Endothelial cell of umbilical vein (primary cell): ENCODE measurements around the gene WDR77. TPM values are rescaled to one million over a fixed set of nuclear protein-coding genes. Genes with fewer than 3 reads are reported as not detected.

Source experiments
- BruUV-seq: library from RNA; stranded (reverse); fragments of 400-500 nt; replicated peaks from 2 replicates; lab custom pipeline; 2021; lab: Mats Ljungman, UMichigan
- CTCF ChIA-PET: fragments of 300-600, 350-600 bp; sonication (Branson Sonifier 250); formaldehyde crosslinking; loops from one replicate; lab custom pipeline; 2021; ENCODE audit warnings: antibody characterized with exemption, inconsistent platforms; lab: Charles Lee
- POLR2A ChIA-PET: fragments of 300-600, 350-600 bp; sonication (Branson Sonifier 250); formaldehyde crosslinking; loops from one replicate; lab custom pipeline; 2021; ENCODE audit warnings: antibody characterized with exemption, inconsistent platforms; lab: Charles Lee
- DNase-seq: peaks from one replicate; pipeline ENCODE4 v3.0.0-alpha.2; 2011; ENCODE audit warnings: low read depth, low spot score
- FAIRE-seq: peaks from 2 replicates; lab custom pipeline; 2011; peaks lifted over from hg19 to GRCh38; lab: Jason Lieb, UNC
- H2AFZ ChIP-seq: 2 replicates; pipeline ENCODE4 v1.6.0; 2012; ENCODE audit warnings: low read depth, low read length, control low read depth, inconsistent platforms
- H3K27ac ChIP-seq: 2 replicates; pipeline ENCODE4 v1.5.1; 2011; ENCODE audit warnings: low read depth, mild to moderate bottlenecking, control low read depth, low read length, moderate library complexity; ENCODE audit not compliant: insufficient read depth
- H3K27me3 ChIP-seq, 2 experiments: 2 replicates each; pipeline versions ENCODE4 v1.6.0 to v1.6.1; 2011; ENCODE audit warnings: low read length in 2 of 2, mixed read lengths in 1 of 2; ENCODE audit not compliant: control insufficient read depth in 2 of 2, insufficient read depth in 2 of 2
- H3K36me3 ChIP-seq, 2 experiments: 2 replicates in 1 of 2; 3 replicates in 1 of 2; pipeline ENCODE4 v1.5.1; 2011; ENCODE audit warnings: low read length in 2 of 2, mild to moderate bottlenecking in 1 of 2, moderate library complexity in 1 of 2; ENCODE audit not compliant: control insufficient read depth in 2 of 2, insufficient read depth in 2 of 2; ENCODE audit errors: extremely low read depth in 1 of 2
- H3K4me1 ChIP-seq: 3 replicates; pipeline ENCODE4 v1.5.1; 2011; ENCODE audit warnings: mild to moderate bottlenecking, low read length; ENCODE audit not compliant: control insufficient read depth, insufficient read depth; ENCODE audit errors: extremely low read depth
- H3K4me2 ChIP-seq: 2 replicates; pipeline ENCODE4 v1.6.1; 2011; ENCODE audit warnings: low read length, control low read depth, mixed read lengths; ENCODE audit not compliant: insufficient read depth
- H3K4me3 ChIP-seq, 3 experiments: fragments of 200-600 bp in 1 of 3; sonication (generic), shearing (Covaris generic) in 1 of 3; replicated peaks in 1 of 3; 2 replicates each; pipeline ENCODE4 v1.5.1; 2011 to 2016; ENCODE audit warnings: control low read depth in 3 of 3, low read length in 3 of 3, mild to moderate bottlenecking in 2 of 3, inconsistent platforms in 1 of 3, low read depth in 1 of 3, moderate library complexity in 1 of 3; ENCODE audit not compliant: insufficient read depth in 1 of 3
- H3K79me2 ChIP-seq: 2 replicates; pipeline ENCODE4 v1.6.0; 2012; ENCODE audit warnings: low read length, inconsistent platforms; ENCODE audit not compliant: control insufficient read depth, insufficient read depth
- H3K9ac ChIP-seq: replicated peaks from 2 replicates; pipeline ENCODE3; 2011; ENCODE audit warnings: low read length, control low read depth; ENCODE audit not compliant: insufficient read depth; ENCODE audit errors: extremely low read depth
- H3K9me1 ChIP-seq: replicated peaks from 3 replicates; pipeline ENCODE4 v1.6.0; 2011; ENCODE audit warnings: mild to moderate bottlenecking, low read length; ENCODE audit not compliant: control insufficient read depth, insufficient read depth; ENCODE audit errors: extremely low read depth
- H3K9me3 ChIP-seq: replicated peaks from 2 replicates; pipeline ENCODE4 v1.5.1; 2012; ENCODE audit warnings: low read length, inconsistent platforms; ENCODE audit not compliant: control insufficient read depth, insufficient read depth
- H4K20me1 ChIP-seq: replicated peaks from 2 replicates; pipeline ENCODE3; 2011; ENCODE audit warnings: mild to moderate bottlenecking, low read length; ENCODE audit not compliant: control insufficient read depth, insufficient read depth; ENCODE audit errors: extremely low read depth
- CTCF ChIP-seq, 2 donors: IDR thresholded peaks; 1 replicate in 1 of 2; 2 replicates in 1 of 2; pipeline ENCODE4 v1.5.1; 2011; ENCODE audit warnings: low read length in 2 of 2, mild to moderate bottlenecking in 2 of 2, moderate library complexity in 2 of 2, control low read depth in 1 of 2, inconsistent platforms in 1 of 2, low read depth in 1 of 2; ENCODE audit not compliant: insufficient read depth in 1 of 2; ENCODE audit errors: extremely low read depth in 1 of 2
- EZH2 ChIP-seq: IDR thresholded peaks from 2 replicates; pipeline ENCODE4 v1.6.1; 2012; ENCODE audit warnings: borderline replicate concordance, low read depth, mild to moderate bottlenecking, moderate library complexity, low read length, inconsistent platforms; ENCODE audit not compliant: severe bottlenecking
- FOS ChIP-seq: IDR thresholded peaks from 2 replicates; pipeline ENCODE4 v1.6.1; 2011; ENCODE audit warnings: mild to moderate bottlenecking, low read length, moderate library complexity, borderline replicate concordance; ENCODE audit not compliant: insufficient read depth
- GATA2 ChIP-seq: IDR thresholded peaks from 2 replicates; pipeline ENCODE4 v1.7.0; 2011; ENCODE audit warnings: low read depth, mild to moderate bottlenecking, moderate library complexity, mixed read lengths, low read length; ENCODE audit not compliant: insufficient read length, insufficient read depth
- JUN ChIP-seq: IDR thresholded peaks from 2 replicates; pipeline ENCODE4 v1.6.1; 2011; ENCODE audit warnings: borderline replicate concordance, low read depth; ENCODE audit not compliant: insufficient read length, insufficient read depth
- MAX ChIP-seq: IDR thresholded peaks from 2 replicates; pipeline ENCODE4 v1.6.1; 2011; ENCODE audit not compliant: insufficient read depth, insufficient read length
- MYC ChIP-seq: IDR thresholded peaks from one replicate; pipeline ENCODE4 v1.6.1; 2011; ENCODE audit warnings: mild to moderate bottlenecking, low read depth, low read length
- POLR2A ChIP-seq: IDR thresholded peaks from 2 replicates; pipeline ENCODE4 v1.6.1; 2012; ENCODE audit warnings: low read depth, mild to moderate bottlenecking, control low read depth, low read length
- POLR2AphosphoS5 ChIP-seq: IDR thresholded peaks from 2 replicates; pipeline ENCODE4 v1.6.1; 2012; ENCODE audit warnings: low read depth, mild to moderate bottlenecking, control low read depth, low read length, moderate library complexity; ENCODE audit not compliant: insufficient read depth
- dilution Hi-C: fragments of 300-500 bp; cut with MboI; formaldehyde crosslinking; loops from one replicate; pipeline ENCODE4 v1.15.0; 2019; ENCODE audit warnings: low sequenced_read_pairs; ENCODE audit not compliant: extremely low pct_ligation_motif_present
- intact Hi-C: fragments of 100-400 bp; cut with micrococcal nuclease; formaldehyde crosslinking; loops from one replicate; pipeline ENCODE4 v1.10.0; 2022
- polyA plus RNA-seq, 4 experiments: library from polyadenylated mRNA; depleted of rRNA in 3 of 4; stranded (reverse) in 3 of 4; unstranded in 1 of 4; fragments of >200 nt; gene quantifications; 2 replicates each; pipeline versions ENCODE4 v1.2.1 to v1.2.3, GENCODE V29; 2011 to 2012; ENCODE audit warnings: missing spikeins in 1 of 4
- total RNA-seq: library from RNA; stranded (reverse); gene quantifications from 2 replicates; pipeline ENCODE4 v1.2.3, GENCODE V29; 2021

WDR77 gene
- total and polyA plus RNA-seq, 2 donors (not counting 3 experiments of a cell fraction or from before 2014, with no cell fraction given) = 41.3 to 116 TPM

GRCh38 chr1:111470596-111470995, 21.5 kb upstream of the WDR77 start:
- BruUV-seq = no TSS peak
- H3K9me3 ChIP-seq = no peaks in the 10 kb centered on the region
- H4K20me1 ChIP-seq = no peaks in the 10 kb centered on the region
- no peak overlapping the region for H3K4me2 ChIP-seq
- no peaks in the 10 kb centered on the region for H3K9me1 ChIP-seq
- no peaks in the 10 kb centered on the region for H3K36me3 ChIP-seq
- no peak overlapping the region for H2AFZ ChIP-seq
- no peak overlapping the region for H3K27ac ChIP-seq
- no peak overlapping the region for H3K9ac ChIP-seq
- ChIA-PET CTCF (no interaction called here), POLR2A (no interaction called here)
- peaks cover 13% of the 10 kb centered on the region for H3K4me1 ChIP-seq
- H3K79me2 ChIP-seq = no peaks in the 10 kb centered on the region
- FAIRE-seq (no peak), DNase-seq (no peak)
- no peak overlapping the region for H3K4me3 ChIP-seq
- H3K27me3 ChIP-seq = no peaks in the 10 kb centered on the region
- intact Hi-C loops = no loop called here
- no peak for TF ChIP-seq JUN
- TF ChIP-seq POLR2AphosphoS5 = no peak
- TF ChIP-seq POLR2A = no peak
- TF ChIP-seq CTCF (IDR thresholded peaks at IDR 0.05; ENCODE audit: extremely low read depth in 1 of 2, insufficient read depth in 1 of 2, low read depth in 1 of 2, low read length in 2 of 2) = no peak
- TF ChIP-seq MAX = no peak
- no peak for TF ChIP-seq GATA2
- no peak for TF ChIP-seq MYC
- no peak for TF ChIP-seq EZH2
- no peak for TF ChIP-seq FOS
- dilution Hi-C loops = no loop called here
